ENCODE data around the gene NRM.

Gene NRM

DNA sequence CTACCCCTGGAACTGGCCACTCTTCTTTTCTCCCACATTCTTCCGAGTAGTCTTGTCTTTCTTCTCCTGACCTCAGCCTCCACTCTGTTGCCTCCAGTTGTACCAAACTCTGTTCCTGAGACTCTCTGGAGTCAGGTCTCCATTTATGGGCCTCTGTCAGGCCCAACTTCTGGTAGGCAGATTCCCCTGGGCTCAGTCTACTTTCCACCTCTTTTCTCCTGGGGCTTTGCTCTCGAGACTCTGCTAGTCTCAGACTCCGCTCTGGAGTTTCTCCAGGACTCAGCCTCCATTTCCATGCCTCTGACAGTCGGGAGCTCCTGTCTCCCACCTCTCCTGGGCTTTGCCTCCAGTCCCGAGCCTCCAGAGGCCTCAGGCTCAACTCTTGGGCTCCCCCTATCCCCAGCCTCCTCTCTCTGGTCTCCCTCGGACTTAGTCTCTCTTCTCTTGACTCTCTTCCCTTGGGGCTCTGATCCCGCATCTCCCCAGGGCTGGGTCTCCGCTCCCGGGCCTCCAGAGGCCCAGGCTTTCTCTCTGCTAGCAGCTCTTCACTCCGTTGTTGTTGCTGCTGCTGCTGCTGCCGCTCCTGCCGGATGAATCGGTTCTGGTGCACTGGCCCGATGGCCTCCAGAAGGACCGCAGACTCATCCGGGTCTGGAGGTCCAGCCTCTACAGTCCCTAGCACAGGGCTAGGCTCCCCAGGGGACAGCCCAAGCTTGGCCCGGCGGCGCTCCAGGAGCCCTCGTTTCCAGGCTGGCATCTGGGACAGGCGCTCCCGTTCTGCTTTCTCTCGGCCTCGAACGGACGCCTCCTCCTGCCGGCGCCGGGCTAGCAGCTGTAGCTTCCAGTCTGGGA is 5.4 kb downstream of the NRM start:
- Histone ChIP-seq H3K4me1 (peaks cover 33% of the 10 kb centered on the region), H4K20me1 (peaks cover 41% of the 10 kb centered on the region), H3K9me3 (no peaks in the 10 kb centered on the region), H3K9ac (peak overlapping the region; percentile 100), H3K27ac (peak overlapping the region; percentile 100), H3K27me3 (no peaks in the 10 kb centered on the region), H3K4me2 (peak overlapping the region; percentile 86), H3K36me3 (peaks cover 24% of the 10 kb centered on the region), H3K4me3 (peak overlapping the region; percentile 91)
- TF ChIP-seq Cebpa-rat (IDR thresholded peaks at IDR 0.05), result no peak

DNA sequence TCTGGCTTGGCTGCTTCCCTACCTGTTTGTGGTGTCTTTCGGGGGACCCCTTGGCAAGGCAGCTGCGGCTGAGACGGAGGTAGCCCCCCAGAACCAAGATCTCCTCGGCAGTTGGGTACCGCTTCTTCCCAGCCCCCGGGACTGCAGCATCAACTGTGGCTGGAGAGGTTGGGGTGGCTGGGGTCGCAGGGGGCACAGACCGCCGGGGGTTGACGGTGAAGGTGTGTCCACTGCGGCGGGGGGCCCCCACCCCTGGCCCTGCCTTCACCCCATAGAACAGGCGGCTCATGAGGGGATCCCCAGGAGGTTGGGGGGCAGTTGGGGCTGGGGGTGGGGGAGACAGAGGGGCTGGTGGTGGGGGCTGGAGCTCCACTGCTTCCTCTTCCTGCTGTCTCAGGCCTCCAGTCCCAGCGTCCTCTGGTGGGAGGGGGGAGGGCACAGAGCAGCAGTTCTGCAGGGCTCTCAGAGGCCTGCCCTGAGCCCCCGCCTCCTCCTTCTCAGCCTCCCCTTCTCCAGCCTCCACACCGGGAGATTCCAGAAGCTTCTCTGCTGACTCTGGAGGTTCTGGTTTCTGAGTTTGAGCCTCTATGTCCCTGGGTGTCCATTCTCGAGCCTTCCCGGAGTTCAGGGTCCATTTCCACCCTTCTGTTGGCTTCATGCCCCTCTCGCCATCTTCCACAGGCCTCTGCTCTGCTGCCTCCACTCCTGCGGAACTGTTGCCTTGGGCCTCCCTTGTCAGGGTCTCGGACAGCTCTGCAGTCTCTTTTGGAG is 6.2 kb downstream of the NRM start:
- H3K4me3 ChIP-seq, result peak overlapping the region; percentile 91
- H3K9me3 ChIP-seq, result no peaks in the 10 kb centered on the region
- TF ChIP-seq Cebpa-rat (IDR thresholded peaks at IDR 0.05), result no peak
- peak overlapping the region; percentile 100 for H3K27ac ChIP-seq
- H3K9ac ChIP-seq, result peak overlapping the region; percentile 100
- peak overlapping the region; percentile 95 for H3K4me2 ChIP-seq
- H3K27me3 ChIP-seq, result no peaks in the 10 kb centered on the region
- H4K20me1 ChIP-seq, result peaks cover 49% of the 10 kb centered on the region
- peaks cover 33% of the 10 kb centered on the region for H3K36me3 ChIP-seq
- peaks cover 34% of the 10 kb centered on the region for H3K4me1 ChIP-seq

DNA sequence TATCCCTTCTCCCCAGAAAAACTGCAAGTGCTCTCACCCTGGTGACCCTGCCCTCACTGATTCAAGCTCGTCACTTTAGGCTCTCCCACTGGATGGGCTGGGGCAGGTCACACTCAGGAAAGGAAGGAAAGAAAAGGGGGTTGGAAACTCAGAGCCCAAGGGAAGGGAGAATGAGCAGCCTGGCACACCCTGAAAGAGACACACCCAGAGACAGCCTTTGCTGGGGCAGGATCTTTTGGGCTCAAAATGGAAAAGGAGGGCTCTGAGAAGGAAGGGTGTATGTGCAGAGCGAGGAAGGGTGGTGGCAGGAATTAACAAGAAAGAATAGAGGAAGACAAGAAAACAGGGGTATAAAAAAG is 6.8 kb downstream of the NRM start:
- peaks cover 56% of the 10 kb centered on the region for H4K20me1 ChIP-seq
- H3K4me1 ChIP-seq, result peaks cover 30% of the 10 kb centered on the region
- H3K4me3 ChIP-seq, result peak overlapping the region; percentile 91
- no peaks in the 10 kb centered on the region for H3K27me3 ChIP-seq
- peak overlapping the region; percentile 100 for H3K27ac ChIP-seq
- H3K36me3 ChIP-seq, result peaks cover 36% of the 10 kb centered on the region
- TF ChIP-seq Cebpa-rat (IDR thresholded peaks at IDR 0.05), result no peak
- H3K4me2 ChIP-seq, result peak overlapping the region; percentile 95
- peak overlapping the region; percentile 100 for H3K9ac ChIP-seq
- H3K9me3 ChIP-seq, result no peaks in the 10 kb centered on the region

DNA sequence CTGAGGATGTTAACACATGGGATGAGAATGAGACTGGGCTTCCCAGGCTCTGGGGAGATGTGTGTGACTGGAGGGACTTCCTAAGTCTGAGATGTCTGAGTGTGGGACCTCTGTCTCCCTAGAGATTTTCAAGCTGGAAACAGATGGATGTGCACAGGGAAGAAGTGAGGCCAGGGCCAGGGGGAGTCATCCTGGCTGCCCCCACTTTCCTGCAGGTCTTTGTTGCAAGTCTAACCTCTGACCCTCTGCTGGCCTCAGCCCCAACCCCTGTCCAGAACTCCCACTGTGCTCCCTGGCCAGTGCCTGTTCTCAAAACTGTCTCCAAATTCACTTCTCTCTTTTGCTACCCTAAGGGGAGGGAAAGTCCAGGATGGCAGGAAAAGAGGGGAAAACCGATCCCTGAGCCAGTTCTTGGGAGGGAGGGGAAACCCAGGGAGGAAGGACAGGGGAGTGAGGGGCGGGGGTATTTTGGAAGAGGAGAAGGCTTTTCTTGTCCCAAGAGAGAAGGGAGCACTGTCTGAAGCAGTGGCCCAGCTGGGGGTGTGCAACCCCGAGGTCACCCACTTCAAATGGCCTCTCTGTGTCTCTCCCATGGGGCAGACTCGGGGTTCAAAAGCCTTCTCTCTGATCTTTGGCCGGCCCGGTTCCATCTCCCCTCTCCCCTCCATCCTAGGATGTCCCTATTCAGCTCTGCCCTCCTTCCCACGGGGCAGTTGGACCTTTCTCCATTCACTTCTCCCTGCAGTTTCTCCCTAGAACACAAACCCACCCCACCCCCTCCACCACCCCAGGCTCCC is 7.4 kb downstream of the NRM start:
- peak overlapping the region; percentile 100 for H3K27ac ChIP-seq
- peaks cover 30% of the 10 kb centered on the region for H3K4me1 ChIP-seq
- H3K36me3 ChIP-seq, result peaks cover 42% of the 10 kb centered on the region
- H3K27me3 ChIP-seq, result no peaks in the 10 kb centered on the region
- peak overlapping the region; percentile 91 for H3K4me3 ChIP-seq
- no peak for TF ChIP-seq Cebpa-rat (IDR thresholded peaks at IDR 0.05)
- H3K9me3 ChIP-seq, result no peaks in the 10 kb centered on the region
- peak overlapping the region; percentile 95 for H3K4me2 ChIP-seq
- peak overlapping the region; percentile 100 for H3K9ac ChIP-seq
- peaks cover 61% of the 10 kb centered on the region for H4K20me1 ChIP-seq

DNA sequence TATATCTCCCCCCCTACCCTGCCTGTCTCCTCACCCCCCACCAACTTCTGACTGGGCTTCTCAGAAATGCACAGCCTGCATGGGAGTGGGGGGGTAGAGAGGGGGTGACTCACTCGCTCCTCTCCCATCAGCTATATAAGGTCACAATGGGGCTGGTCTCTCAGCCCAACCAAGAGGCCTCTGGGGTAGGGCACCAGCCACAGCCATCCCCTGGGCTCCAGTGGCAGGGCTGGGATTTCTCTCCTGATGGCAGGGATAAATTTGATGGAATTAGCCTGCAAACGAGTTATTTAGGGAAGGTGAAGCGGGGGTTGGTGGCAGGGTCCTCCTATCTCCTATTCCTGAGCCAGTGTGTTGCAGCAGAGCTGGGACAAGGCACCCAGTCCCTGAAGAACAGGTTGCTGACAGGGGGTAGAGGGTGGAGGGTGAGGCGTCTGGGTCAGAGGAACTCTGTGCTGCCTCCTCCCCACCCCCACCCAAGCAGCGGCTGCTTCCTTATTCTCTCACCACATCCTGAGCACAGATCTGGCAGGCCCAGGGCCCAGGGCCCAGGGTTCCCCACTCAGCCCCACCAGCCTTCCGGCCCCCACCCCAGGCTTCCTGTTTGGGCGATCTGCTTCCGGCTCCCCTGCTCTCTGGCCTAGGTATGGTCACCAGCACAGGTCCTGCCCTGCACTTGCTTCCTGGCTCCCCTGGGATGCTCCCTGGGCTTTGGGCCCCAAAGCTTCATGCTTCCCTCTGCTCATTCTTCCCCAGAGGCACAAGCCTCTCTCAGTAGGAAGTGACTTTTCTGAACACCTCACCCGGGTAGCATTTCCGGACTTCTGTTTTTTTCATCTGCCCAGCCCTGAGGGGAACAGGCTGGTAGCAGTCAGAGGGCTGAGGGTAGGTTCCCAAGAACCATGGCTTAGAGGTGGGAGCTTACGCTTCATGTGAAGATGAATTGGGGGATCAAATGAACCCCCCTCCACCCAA is 8.4 kb downstream of the NRM start:
- Histone ChIP-seq H3K4me2 (peak overlapping the region; percentile 95), H3K9me3 (no peaks in the 10 kb centered on the region), H3K9ac (peak overlapping the region; percentile 100), H4K20me1 (peaks cover 71% of the 10 kb centered on the region), H3K4me3 (peak overlapping the region; percentile 91), H3K27ac (peak overlapping the region; percentile 100), H3K4me1 (peaks cover 39% of the 10 kb centered on the region), H3K27me3 (no peaks in the 10 kb centered on the region), H3K36me3 (peaks cover 48% of the 10 kb centered on the region)
- TF ChIP-seq Cebpa-rat (IDR thresholded peaks at IDR 0.05), result no peak

DNA sequence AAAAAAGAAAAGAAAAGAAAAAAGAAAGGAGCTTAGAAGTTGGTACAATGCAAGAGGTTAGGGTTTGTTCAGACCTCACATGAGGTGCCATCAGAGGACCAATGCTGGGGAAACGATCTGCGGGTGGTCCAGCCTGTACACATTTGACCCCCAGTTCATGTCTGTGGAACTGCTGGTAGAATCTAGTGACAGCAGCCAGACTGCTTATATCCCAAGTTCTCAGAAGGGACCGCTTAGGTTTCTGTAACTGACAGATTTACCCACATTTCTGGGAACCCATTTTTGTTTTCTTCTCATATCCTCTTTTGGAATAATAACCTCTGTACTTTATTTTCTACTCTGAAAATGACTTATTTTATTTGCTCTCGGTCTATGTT is 9.0 kb downstream of the NRM start:
- H3K36me3 ChIP-seq, result peaks cover 55% of the 10 kb centered on the region
- peak overlapping the region; percentile 95 for H3K4me2 ChIP-seq
- H3K27ac ChIP-seq, result peak overlapping the region; percentile 100
- H3K4me1 ChIP-seq, result peaks cover 46% of the 10 kb centered on the region
- no peaks in the 10 kb centered on the region for H3K27me3 ChIP-seq
- peak overlapping the region; percentile 100 for H3K9ac ChIP-seq
- peak overlapping the region; percentile 91 for H3K4me3 ChIP-seq
- no peak for TF ChIP-seq Cebpa-rat (IDR thresholded peaks at IDR 0.05)
- H4K20me1 ChIP-seq, result peaks cover 78% of the 10 kb centered on the region
- no peaks in the 10 kb centered on the region for H3K9me3 ChIP-seq

DNA sequence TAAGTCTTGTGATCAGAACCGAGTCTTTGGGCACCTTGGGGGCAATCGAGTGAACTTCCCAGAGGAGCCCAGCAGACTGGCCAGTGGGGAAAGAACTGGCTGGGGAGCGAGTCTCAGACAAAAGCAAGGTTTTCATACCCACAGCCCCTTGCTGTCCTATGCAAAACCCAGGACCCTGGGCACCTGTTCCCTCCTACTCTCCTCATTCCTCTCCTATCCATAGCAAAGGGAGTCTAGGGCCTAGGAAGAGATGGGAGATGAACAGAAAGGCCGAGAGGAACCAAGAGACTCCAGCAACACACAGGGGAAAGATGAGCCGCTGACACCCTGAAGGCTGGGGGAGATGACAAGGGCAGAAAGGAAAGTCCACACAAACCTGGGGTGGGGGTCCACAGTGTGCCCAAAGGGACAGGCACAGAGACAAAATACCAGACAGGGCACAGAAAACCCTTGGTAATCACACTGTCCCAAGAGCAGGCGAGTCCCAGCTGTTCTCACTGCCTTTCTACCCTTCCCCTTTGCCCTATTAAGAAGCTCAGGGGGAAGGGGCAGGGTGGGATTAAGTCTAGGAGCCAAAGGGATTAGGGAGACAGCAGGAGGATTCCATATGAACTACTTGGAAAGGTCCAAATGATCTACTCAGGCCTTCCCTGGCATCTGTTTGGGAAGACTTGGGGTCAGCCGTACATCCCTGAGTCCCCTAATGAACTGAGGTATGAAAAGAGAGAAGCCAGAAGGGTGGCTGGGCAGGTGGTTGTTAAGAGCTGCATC is 10.8 kb downstream of the NRM start:
- Histone ChIP-seq H3K4me2 (peak overlapping the region; percentile 95), H3K9ac (peak overlapping the region; percentile 100), H3K27ac (peak overlapping the region; percentile 100)

More for the DNA sequence above, 10.8 kb downstream of the NRM start:
- peak overlapping the region; percentile 91 for H3K4me3 ChIP-seq
- peaks cover 66% of the 10 kb centered on the region for H3K36me3 ChIP-seq
- TF ChIP-seq Cebpa-rat (IDR thresholded peaks at IDR 0.05), result no peak
- no peaks in the 10 kb centered on the region for H3K9me3 ChIP-seq
- H4K20me1 ChIP-seq, result peaks cover 80% of the 10 kb centered on the region
- H3K4me1 ChIP-seq, result peaks cover 59% of the 10 kb centered on the region
- no peaks in the 10 kb centered on the region for H3K27me3 ChIP-seq

Data from BLaER1 (cell line).